Ovary (tissue), 1 donor: Measurements from ENCODE around the gene TP53BP2.
"Not testable (repeated sequence)": the region's sequence is repeated elsewhere in the genome, so short reads cannot be mapped to it uniquely, and the experiment has no call there.

Source experiments
- EP300 ChIP-seq: sonication (generic); formaldehyde crosslinking; IDR thresholded peaks from one replicate; pipeline ENCODE4 v1.6.1; 2017; ENCODE audit warnings: antibody characterized with exemption
- POLR2A ChIP-seq: fragments of 450-650 bp; IDR thresholded peaks from one replicate; pipeline ENCODE4 v1.6.1; 2017; ENCODE audit warnings: antibody characterized with exemption, mild to moderate bottlenecking, moderate library complexity

DNA sequence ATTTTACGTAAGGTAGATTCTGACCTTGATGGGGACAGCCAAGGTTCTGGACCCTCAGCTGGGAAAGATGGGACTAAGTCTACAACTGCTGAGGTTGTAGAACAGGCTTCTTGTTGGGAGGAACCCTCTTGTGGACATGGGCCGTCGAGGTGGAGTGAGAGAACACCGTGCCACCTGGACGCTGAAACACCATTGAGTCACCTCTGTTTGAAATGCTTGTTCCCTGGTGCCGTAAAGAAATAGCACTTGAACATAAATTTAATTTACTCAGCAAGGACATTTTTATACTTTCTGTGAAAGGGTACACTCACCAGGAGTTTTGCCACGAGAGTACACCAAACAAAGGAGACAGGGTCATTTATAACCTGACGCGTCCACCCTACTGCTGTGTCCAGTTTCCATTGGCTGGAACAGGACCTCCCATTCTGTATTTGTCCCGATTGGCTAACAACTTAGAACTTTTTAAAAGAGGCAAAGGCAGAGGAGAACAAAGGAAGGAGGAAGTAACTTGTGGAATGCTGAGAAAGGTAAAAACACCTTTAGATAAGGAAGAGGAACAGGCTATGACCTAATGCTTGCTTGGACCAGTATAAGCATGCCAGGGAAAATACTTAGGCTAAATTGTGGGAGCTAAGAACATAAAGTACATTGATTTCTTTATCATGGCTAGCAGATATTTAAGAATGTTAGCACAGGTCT lies 105.6 kb downstream of the TP53BP2 start:
- not testable (repeated sequence) for TF ChIP-seq EP300, POLR2A
